Measurements from ENCODE around the gene SLC23A2.

The SLC23A2 gene

DNA sequence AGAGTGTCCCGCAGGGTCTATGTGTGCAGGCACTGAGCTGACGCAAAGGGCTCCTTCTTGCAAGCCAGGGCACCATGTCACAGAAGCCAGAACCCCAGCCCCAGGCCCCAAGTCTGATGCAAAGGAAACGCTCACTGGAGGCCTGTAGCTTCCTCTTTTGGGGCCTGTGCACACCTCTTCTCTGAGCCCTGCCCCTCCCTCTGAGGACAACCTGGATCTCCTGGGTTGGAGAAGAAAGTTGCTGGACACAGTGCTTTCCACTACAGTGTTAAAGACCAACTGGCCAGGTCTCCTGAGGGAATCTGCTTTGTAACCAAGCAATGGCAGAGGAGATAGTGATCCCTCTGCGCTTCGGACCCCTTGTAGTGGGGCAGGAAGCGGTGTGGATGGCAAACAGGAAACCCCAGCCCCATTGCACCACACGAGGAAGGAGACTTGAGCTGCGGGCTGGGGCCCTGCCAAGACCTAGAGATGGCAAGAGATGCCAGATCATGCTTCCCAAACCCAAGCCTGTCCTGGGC is 189.6 kb downstream of the SLC23A2 start:
- no peak for DNase-seq

GRCh38 chr20:4811257-4811656 is 190.1 kb downstream of the SLC23A2 start:
- no peak for DNase-seq

- no peak for DNase-seq
Measured at GRCh38 chr20:4810426-4811019, 190.8 kb downstream of the SLC23A2 start.

DNA sequence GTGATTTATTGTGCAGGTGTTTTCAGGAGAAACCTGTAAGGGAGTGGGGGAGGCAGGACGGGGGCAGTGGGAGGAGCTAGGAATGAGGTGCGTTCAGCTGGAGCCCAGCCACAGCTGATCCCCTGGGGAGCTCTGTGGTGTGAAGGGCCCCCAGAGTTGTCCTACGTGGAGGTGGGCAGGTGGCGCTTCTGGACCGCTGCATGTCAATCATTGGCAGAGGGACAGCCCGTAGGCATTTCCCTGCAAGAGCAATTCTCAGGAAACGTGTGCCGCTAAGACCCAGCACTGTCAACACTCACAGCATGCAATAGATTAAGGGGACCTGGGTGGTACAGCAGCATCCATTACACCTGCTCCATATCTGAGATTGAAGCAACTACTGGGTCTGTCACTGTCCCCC is 191.6 kb downstream of the SLC23A2 start:
- no peak for DNase-seq

DNA sequence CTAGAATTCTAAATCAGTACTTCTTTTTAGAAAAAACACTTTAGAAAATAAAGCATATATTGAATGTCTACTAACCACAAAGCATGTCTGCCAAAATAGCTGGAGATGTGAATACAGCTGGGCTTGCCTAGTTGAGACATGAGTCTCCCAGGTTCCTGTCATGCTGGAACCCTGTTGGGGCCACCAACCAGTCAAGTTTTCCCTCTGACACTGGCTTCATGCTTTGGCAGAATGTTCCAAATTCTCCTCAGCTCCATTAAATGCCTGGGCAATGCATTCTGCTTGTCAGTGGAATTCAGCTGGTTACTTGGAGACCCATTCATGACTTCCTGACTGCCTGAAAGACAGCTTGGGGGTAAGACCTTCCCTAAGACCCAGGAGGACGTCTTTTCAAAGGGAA is 192.4 kb downstream of the SLC23A2 start:
- DNase-seq = no peak

DNA sequence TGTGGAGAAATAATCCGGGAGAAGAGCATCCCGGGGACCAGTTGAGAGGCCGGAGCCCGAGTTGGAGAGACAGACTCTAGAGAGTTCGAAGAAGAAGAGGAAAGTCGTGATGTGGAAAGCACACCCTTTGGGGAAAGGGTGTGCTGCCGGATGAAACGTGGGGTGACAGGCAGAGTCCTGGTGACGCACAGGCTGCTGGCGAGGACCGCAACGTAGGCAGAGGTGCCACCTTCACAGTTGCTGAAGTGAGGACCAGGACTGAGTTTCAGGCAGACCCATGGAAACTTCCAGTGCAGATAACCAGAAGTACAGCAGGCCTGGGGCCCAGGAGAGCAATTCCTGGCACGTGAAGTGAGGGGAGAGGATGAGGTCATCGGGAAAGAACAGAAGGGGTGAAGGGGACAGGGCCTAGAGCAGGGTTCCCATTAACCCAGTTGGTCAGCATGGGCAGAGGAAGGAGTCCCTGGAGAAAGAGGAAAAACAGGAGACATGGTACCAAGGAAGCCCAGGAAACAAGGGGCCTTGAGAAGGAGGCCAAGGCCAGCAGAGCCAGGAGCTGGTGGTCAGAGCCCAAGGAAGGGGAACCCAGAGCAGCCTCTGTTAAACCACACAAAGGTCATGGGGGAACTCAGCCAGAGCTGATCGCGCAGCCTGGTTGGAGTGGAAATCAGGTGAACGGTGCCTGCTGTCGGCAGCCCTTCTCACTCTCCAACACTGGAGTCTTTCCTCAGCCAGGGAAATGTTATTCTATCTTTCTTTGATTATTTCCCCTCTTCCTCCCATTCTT is 195.5 kb downstream of the SLC23A2 start:
- no peak for DNase-seq

- DNase-seq = no peak
Measured at GRCh38 chr20:4802527-4802926, 198.8 kb downstream of the SLC23A2 start.
